NCI-H526 (cell line): Measurements from ENCODE around the gene PEPD.

Source experiments
- DNase-seq, 2 experiments: peaks; one replicate each; lab custom pipeline; 2025; lab: John Stamatoyannopoulos, UW

The PEPD gene

GRCh38 chr19:33472691-33473652 is 48.6 kb downstream of the PEPD start:
- no peak for DNase-seq

GRCh38 chr19:33472226-33472625 is 49.4 kb downstream of the PEPD start:
- no peak for DNase-seq

- DNase-seq = no peak
These were observed 50.2 kb downstream of the PEPD start for GRCh38 chr19:33471111-33471996.

GRCh38 chr19:33470686-33471085 is 50.9 kb downstream of the PEPD start:
- DNase-seq = no peak

- DNase-seq = no peak
These were observed 51.6 kb downstream of the PEPD start for GRCh38 chr19:33470040-33470330.

GRCh38 chr19:33469171-33470039 is 52.2 kb downstream of the PEPD start:
- DNase-seq = no peak

GRCh38 chr19:33468361-33469170 is 53.0 kb downstream of the PEPD start:
- no peak for DNase-seq

GRCh38 chr19:33467851-33468250 is 53.7 kb downstream of the PEPD start:
- DNase-seq = no peak

GRCh38 chr19:33465834-33466233 is 55.8 kb downstream of the PEPD start:
- DNase-seq = no peak

- no peak for DNase-seq
These were observed 56.2 kb downstream of the PEPD start for GRCh38 chr19:33465371-33465770.

GRCh38 chr19:33464733-33465115 is 56.9 kb downstream of the PEPD start:
- DNase-seq = no peak

- no peak for DNase-seq
These were observed 57.4 kb downstream of the PEPD start for GRCh38 chr19:33464010-33464732.

- no peak for DNase-seq
These were observed 58.4 kb downstream of the PEPD start for GRCh38 chr19:33463199-33463598.

- no peak for DNase-seq
These were observed 59.3 kb downstream of the PEPD start for GRCh38 chr19:33462112-33462791.

GRCh38 chr19:33461256-33462111 is 60.1 kb downstream of the PEPD start:
- DNase-seq = no peak

- no peak for DNase-seq
These were observed 61.2 kb downstream of the PEPD start for GRCh38 chr19:33460221-33460908.

- peak in 1 of 2 experiments; percentile 15 for DNase-seq
These were observed 62.1 kb downstream of the PEPD start for GRCh38 chr19:33459222-33460090.
